Adrenal gland (tissue), 5 donors: Measurements from ENCODE around the gene TMEM253.

ENCODE experiments used
- CTCF ChIP-seq, 6 experiments: fragments of 450-650 bp in 4 of 6; fragments of 200-600 bp in 2 of 6; sonication (generic) in 1 of 6; IDR thresholded peaks; 1 replicate in 5 of 6; 2 replicates in 1 of 6; pipeline versions ENCODE4 v1.5.1 to v1.8.0; 2016 to 2021; ENCODE audit warnings: antibody characterized with exemption in 6 of 6, mild to moderate bottlenecking in 2 of 6, moderate library complexity in 1 of 6
- POLR2A ChIP-seq, 2 donors: fragments of 450-650 bp; IDR thresholded peaks; one replicate each; pipeline ENCODE4 v1.6.1; 2017; ENCODE audit warnings: antibody characterized with exemption in 2 of 2, mild to moderate bottlenecking in 2 of 2, moderate library complexity in 1 of 2
- donor health status: DM: no; HTN: no; CAD: no.

DNA sequence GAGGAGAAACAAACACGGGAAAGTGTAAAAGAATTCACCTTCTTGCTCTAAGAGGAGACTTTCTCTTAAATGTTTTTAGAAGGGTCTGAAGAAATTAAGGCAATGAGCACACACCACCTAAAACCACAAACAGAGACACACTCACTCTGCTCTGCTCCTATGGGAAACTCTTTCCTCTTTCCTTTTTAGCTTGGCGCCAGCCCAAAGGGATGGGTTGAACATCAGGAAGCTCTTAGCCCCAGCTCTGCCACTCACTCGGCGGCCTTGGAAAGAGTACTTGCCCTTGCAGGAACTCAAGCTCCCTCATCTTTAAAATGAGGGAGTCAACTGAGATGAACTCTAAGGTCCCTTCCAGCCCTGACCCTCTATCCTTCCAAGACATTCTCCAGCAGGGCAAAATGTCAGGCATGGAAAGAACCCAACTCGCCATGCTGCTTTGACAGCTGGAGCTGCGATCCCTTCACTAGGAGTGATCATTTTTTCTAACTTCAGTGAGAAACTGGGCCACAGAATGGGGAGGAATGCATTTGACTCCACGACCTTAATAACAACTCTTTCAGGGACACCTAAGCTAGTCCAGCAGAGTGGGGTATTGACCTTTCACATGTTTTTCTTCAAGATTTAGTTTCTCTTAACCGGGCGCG lies 44.2 kb upstream of the TMEM253 start:
- TF ChIP-seq POLR2A (IDR thresholded peaks at IDR 0.05), result no peak
- TF ChIP-seq CTCF (IDR thresholded peaks at IDR 0.05), result no peak
